CMK (cell line): Measurements from ENCODE around the gene CRACR2B.

Source experiments
- DNase-seq: peaks from one replicate; pipeline ENCODE4 v3.0.0-alpha.2; 2010; ENCODE audit warnings: low read depth

Gene CRACR2B

GRCh38 chr11:854601-855329, 27.0 kb downstream of the CRACR2B start:
- DNase-seq = no peak

DNA sequence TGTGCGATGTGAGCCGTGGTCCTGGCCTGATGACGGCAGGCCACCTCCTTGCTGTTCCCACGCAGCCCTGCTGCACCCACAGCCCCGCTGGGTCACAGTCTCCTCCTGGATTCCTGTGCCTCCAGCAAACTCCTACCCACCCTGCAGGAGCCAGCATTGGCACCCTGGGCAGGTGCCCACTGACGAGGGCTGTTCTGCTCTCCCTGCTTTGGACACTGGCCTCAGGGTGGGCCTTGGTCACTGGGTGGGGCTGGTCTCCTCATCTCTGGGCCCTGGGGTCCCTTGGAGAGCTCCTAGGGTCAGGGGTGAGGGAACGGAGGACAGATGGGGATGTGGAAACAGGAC, 27.6 kb downstream of the CRACR2B start:
- DNase-seq = no peak

DNA sequence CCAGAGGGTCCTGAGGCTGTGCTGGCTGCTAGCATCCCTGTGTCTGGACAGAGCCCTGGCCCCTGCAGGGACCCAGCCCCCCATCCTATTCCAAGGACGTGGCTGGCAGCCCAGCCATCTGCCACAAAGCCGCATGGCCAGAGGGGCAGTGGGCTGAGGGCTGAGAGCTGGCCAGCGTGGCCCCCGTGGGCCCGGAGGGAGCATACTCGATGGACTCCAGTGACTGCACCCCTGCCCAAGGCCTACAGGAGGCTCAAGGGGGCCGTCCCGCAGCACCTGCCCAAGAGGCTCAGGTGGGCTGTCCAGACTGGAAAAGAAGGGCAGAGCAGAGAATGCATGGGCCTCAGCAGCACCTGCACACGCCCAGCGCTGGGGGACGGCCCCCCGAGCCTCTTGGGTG, 28.1 kb downstream of the CRACR2B start:
- no peak for DNase-seq

GRCh38 chr11:856397-856796, 28.7 kb downstream of the CRACR2B start:
- DNase-seq = no peak

- DNase-seq = no peak
These were observed 30.5 kb downstream of the CRACR2B start for GRCh38 chr11:858053-858761.

DNA sequence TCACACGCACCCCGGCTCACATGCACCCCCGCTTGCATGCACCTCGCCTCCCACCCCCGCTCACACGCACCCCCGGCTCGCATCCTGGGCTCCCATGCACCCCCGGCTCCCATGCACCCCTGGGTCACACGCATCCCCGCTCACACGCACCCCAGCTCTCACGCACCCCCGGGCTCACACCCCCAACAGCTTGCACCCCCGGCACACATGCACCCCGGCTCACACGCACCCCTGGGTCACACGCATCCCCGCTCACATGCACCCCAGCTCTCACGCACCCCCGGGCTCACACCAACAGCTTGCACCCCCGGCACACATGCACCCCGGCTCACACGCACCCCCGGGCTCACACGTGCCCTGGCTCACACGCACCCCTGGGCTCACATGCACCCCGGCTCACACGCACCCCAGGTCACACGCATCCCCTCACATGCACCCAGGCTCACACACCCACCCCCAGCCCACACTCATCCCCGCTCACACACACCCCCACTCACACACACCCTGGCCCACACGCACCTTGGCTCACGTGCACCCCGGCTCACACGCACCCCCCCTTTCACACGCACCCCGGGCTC, 31.1 kb downstream of the CRACR2B start:
- DNase-seq = no peak

GRCh38 chr11:859394-860131, 31.8 kb downstream of the CRACR2B start:
- no peak for DNase-seq

DNA sequence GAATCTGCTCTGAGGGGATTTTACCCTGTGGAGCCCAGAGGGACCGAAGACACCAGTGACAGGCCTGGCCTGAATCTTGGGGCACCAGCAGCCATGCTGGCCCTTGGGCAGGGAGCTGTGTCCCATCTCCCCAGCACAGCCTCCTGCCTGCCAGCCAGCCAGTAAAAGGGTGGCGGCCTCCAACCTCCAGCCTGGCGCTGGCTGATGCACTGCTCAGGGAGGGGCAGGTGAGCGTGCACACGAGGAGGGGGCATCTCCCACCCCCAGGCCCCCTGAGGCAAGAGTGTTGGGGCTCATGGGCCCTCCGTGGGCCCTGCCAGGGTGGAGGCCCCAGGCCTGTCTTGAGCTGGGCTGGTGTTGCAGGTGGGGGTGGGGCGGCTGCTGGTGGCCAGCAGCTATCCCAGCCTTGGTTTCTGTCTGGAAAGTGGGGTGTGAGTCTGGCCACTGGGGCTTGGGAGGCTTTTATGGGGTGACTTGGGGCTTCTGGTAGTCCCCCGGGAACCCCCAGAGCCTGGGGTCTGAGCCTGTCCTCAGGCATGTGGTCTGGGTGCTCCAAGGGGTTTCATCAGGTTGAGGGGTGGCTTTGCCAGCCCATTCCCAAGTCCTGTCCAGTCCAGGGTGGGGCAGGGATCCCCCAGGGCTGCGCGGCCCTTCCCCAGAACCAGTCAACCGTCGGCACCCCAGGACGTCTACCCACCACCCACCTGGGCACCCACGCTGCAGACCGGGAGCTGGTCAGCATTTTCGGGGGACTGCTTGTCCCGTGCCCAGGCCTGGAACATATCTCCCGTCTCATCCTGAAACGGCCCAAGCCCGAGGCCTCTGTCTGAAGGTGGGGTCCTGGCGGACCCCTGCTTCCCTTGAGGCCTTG, 32.8 kb downstream of the CRACR2B start:
- no peak for DNase-seq

DNA sequence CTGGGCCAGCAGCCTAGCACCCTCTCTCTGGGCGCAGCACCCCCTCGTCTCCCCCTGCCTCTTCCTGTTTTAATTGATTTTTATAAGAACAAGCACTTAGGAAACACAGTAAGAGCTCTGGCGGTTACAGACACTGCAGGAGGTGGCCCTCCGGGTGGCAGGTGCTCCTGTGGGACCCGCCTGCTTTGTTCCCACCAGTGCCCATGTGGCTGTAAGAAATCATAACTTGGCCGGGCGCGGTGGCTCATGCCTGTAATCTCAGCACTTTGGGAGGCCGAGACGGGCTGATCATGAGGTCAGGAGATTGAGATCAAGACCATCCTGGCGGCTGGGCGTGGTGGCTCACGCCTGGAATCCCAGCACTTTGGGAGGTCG, 33.4 kb downstream of the CRACR2B start:
- no peak for DNase-seq

GRCh38 chr11:862081-862661, 34.5 kb downstream of the CRACR2B start:
- DNase-seq = no peak

DNA sequence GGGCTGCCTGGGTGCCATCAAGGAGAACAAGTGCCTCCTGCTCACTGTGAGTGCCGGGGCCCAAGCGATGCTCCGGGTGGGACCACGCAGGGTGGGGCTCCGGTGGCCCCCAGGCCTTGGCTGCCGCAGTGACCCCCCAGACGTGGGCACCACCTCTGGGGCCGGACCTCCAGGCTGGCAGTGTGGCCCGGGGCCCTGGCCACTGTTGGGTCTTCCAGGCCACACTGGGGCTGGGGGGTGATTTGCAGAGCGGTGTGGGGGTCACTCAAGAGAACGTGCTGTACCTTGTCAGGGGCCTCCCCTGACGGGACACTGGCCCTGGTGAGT, 34.9 kb downstream of the CRACR2B start:
- no peak for DNase-seq

- DNase-seq = no peak
These were observed 35.5 kb downstream of the CRACR2B start for GRCh38 chr11:863023-863909.

- DNase-seq = no peak
These were observed 36.5 kb downstream of the CRACR2B start for GRCh38 chr11:863910-864827.

DNA sequence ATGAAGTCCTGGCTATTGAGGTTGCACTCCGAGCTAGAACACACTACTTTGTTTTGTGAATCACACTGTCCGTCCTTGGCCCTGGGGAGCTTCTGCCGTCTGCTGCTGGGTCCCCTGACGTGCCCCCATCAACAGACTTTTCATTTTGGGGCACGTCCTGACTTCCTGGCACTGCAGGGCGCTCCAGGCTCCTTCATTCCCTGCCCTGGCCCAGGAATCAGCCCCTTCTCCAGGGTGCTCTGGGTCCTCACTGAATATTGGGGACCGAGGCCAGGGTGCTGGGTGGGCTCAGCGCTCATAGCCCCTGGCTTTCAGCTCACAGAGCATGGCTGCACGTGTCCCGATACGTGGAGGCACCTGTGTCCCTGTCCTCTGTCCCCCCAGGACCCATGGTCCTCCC, 37.2 kb downstream of the CRACR2B start:
- no peak for DNase-seq

DNA sequence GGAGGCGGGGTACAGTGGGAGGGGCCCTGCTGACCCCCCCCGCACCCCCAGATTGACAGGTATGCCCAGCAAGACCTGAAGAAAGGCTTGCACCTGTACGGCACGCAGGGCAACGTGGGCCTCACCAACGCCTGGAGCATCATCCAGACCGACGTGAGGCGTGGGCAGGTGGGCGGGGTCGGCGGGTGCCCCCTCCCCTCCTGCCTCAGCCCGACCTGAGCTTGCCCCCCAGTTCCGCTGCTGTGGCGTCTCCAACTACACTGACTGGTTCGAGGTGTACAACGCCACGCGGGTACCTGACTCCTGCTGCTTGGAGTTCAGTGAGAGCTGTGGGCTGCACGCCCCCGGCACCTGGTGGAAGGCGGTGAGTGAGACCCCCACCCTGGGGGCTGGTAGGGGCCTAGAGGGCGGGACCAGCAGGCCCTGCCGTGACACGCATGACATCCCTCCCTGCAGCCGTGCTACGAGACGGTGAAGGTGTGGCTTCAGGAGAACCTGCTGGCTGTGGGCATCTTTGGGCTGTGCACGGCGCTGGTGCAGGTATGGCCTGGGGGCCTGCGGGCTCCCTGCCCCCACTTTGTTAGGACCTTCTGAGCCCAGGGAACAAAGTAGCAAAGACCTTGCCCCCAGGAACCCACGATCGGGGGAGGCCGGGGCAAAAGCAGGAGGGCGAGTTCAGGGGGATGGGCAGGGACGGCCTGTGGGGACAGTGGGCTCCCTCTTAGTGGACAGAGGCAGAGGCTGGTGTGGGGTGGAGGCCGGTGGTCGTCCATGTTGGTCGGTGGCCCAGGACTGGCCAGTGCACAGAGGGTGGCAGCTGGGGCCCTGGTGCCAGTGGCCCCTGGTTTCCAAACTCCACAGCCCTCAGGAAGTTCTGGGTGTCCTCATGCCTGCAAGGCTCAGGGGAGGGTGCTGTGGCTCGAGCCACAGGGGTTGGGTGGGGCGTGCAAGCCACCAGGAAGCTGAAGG, 38.0 kb downstream of the CRACR2B start:
- no peak for DNase-seq

DNA sequence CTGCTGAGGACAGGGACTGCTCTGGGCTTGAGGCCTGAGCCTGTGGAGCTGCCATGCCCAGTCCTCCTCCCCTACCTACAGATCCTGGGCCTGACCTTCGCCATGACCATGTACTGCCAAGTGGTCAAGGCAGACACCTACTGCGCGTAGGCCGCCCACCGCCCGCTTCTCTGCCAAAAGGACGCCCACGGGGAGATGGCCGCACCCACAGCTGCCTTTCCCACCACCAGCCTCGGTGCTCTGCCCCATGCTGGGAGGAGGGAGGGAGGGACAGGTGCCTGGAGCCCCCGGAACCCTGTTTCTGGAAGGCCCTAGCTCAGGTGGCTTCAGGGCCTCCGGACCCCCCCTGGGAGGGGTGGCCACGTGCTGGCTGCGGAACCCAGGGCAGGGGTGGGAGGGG, 38.8 kb downstream of the CRACR2B start:
- no peak for DNase-seq

DNA sequence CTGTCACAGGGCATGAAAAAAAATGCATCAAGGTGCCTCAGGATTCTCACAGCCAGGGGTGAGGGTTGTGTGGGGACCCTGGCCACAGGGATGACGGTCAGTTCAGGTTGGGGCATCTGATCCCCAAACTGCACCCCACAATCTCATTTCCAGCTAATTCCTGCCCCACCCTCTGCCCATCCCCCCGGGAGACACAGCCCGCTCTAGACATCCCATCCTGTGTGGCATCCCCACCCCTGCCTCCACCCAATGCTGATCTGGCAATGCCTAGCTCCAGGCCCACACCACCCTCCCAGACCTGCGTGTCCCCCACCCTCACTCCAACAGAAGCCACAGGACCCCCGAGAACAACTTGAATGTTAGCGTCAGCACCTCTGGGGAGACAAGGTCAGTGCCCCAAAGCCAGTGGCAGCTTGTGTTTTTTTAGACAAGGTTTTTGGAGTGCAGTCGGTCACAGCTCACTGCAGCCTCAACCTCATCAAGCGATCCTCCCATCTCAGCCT, 40.2 kb downstream of the CRACR2B start:
- DNase-seq = no peak

- no peak for DNase-seq
These were observed 40.7 kb downstream of the CRACR2B start for GRCh38 chr11:868394-868793.
